K562 (cell line): ENCODE measurements around the gene HPCAL1. TPM values are rescaled to one million over a fixed set of nuclear protein-coding genes. Genes with fewer than 3 reads are reported as not detected.
A peak's percentile ranks its signal among the peaks of the same experiment; 100 is the strongest.

Source experiments
- ATF6 ChIP-seq: sonication (generic); formaldehyde crosslinking; IDR thresholded peaks from 2 replicates; pipeline ENCODE4 v1.4.0; 2020; ENCODE audit warnings: mild to moderate bottlenecking, missing genetic modification reagents
- BCOR ChIP-seq: fragments of 450-650 bp; IDR thresholded peaks from 2 replicates; pipeline ENCODE4 v1.6.1; 2016
- EWSR1 ChIP-seq: fragments of 450-650 bp; IDR thresholded peaks from 2 replicates; pipeline ENCODE4 v1.6.1; 2018; ENCODE audit warnings: borderline replicate concordance, mild to moderate bottlenecking, low read depth, moderate library complexity; ENCODE audit not compliant: partially characterized antibody
- FOXM1 ChIP-seq, 2 experiments: fragments of 450-650 bp in 1 of 2; sonication (generic) in 1 of 2; formaldehyde crosslinking in 1 of 2; IDR thresholded peaks; 2 replicates each; pipeline versions ENCODE4 v1.6.1 to v1.9.0; 2017 to 2022; ENCODE audit warnings: low read depth in 2 of 2, mild to moderate bottlenecking in 2 of 2, missing genetic modification reagents in 1 of 2, moderate library complexity in 1 of 2
- NCOR1 ChIP-seq: fragments of 450-650 bp; IDR thresholded peaks from 2 replicates; pipeline ENCODE4 v1.6.1; 2016; ENCODE audit warnings: mild to moderate bottlenecking, moderate library complexity
- PCBP1 ChIP-seq: fragments of 200-400 bp; formaldehyde crosslinking; IDR thresholded peaks from 2 replicates; pipeline ENCODE4 v1.6.1; 2018; ENCODE audit warnings: mild to moderate bottlenecking, low read depth, low read length; ENCODE audit not compliant: poor library complexity, severe bottlenecking
- POLR3A ChIP-seq: IDR thresholded peaks from 2 replicates; pipeline ENCODE4 v1.6.1; 2011; ENCODE audit warnings: borderline replicate concordance, mild to moderate bottlenecking, moderate library complexity; ENCODE audit not compliant: insufficient read length, insufficient read depth; ENCODE audit errors: extremely low read depth
- RAD21 ChIP-seq, 2 experiments: fragments of 250-450 bp in 1 of 2; fragments of 450-650 bp in 1 of 2; sonication (Bioruptor Pico) in 1 of 2; formaldehyde crosslinking in 1 of 2; IDR thresholded peaks in 1 of 2; conservative IDR thresholded peaks in 1 of 2; 2 replicates each; pipeline versions ENCODE4 v1.4.0 to v1.8.0; 2020 to 2022; ENCODE audit warnings: mild to moderate bottlenecking in 2 of 2, moderate library complexity in 1 of 2
- SREBF2 ChIP-seq: sonication (generic); formaldehyde crosslinking; IDR thresholded peaks from 2 replicates; pipeline ENCODE4 v1.4.0; 2020; ENCODE audit warnings: mild to moderate bottlenecking, missing genetic modification reagents
- ZBTB40 ChIP-seq, 2 experiments: fragments of 450-650 bp in 1 of 2; sonication (generic) in 1 of 2; formaldehyde crosslinking in 1 of 2; IDR thresholded peaks; 2 replicates each; pipeline versions ENCODE4 v1.7.1 to v1.9.0; 2016 to 2022; ENCODE audit warnings: inconsistent platforms in 1 of 2, mild to moderate bottlenecking in 1 of 2, missing genetic modification reagents in 1 of 2
- ZNF175 ChIP-seq: fragments of 200-800 bp; sonication (Bioruptor generic); IDR thresholded peaks from 2 replicates; pipeline ENCODE4 v1.6.1; 2016; ENCODE audit warnings: low read depth, mild to moderate bottlenecking, missing genetic modification characterization, missing compliant biosample characterization
- polyA plus RNA-seq, 8 experiments: library from polyadenylated mRNA; depleted of rRNA in 4 of 8; stranded (reverse) in 5 of 8; unstranded in 3 of 8; fragments of >200 nt; fragmentation: Nextera tagmentation in 2 of 8; fragmentation: Illumina TruSeq in 1 of 8; extraction: Ambion mirVana in 2 of 8; extraction: Trizol in 1 of 8; gene quantifications; 2 replicates each; pipeline versions ENCODE4 v1.2.1 to v1.2.3, GENCODE V29; 2011 to 2014; ENCODE audit warnings: inconsistent platforms in 1 of 8, missing spikeins in 1 of 8
- total RNA-seq, 7 experiments: library from RNA; depleted of rRNA in 6 of 7; stranded (reverse); fragments of >200 nt in 6 of 7; fragmentation: Illumina TruSeq in 2 of 7; extraction: Trizol in 2 of 7; gene quantifications; 2 replicates each; pipeline versions ENCODE4 v1.2.1 to v1.2.3, GENCODE V29; 2011 to 2021; ENCODE audit warnings: low replicate concordance in 1 of 7

The HPCAL1 gene
- total and polyA plus RNA-seq, 9 of the 15 experiments (the other 6 are each of a cell fraction or from before 2014, with no cell fraction given): 2.7 to 65.5 (median 23.9) TPM

- TF ChIP-seq ZBTB40 (IDR thresholded peaks at IDR 0.05): no peak
- TF ChIP-seq ZBTB40 (CRISPR knock-in tag; IDR thresholded peaks at IDR 0.05): no peak
- TF ChIP-seq NCOR1: peak; percentile 86
- TF ChIP-seq POLR3A: no peak
- TF ChIP-seq SREBF2: no peak
- no peak for TF ChIP-seq RAD21 (CRISPR knock-in tag; conservative IDR thresholded peaks at IDR 0.05 in 1 of 2, IDR thresholded peaks at IDR 0.05 in 1 of 2)
- no peak for TF ChIP-seq EWSR1
- TF ChIP-seq ATF6: no peak
- peak; percentile 48; the same call in 1 of the 2 replicates for TF ChIP-seq BCOR
- TF ChIP-seq FOXM1 (IDR thresholded peaks at IDR 0.05; ENCODE audit: low read depth): peak; percentile 31; the same call in 1 of the 2 replicates
- TF ChIP-seq FOXM1 (CRISPR knock-in tag; IDR thresholded peaks at IDR 0.05; ENCODE audit: low read depth): no peak
- no peak for TF ChIP-seq PCBP1
- TF ChIP-seq ZNF175 (CRISPR knock-in tag): no peak
Observed at GRCh38 chr2:10343191-10343590, 40.5 kb downstream of the HPCAL1 start (continued).
